Activated B cell treated with CpG ODN at 0.5 μM for 24 hours (primary cell): ENCODE measurements around the gene INPP4B. TPM values are rescaled to one million over a fixed set of nuclear protein-coding genes. Genes with fewer than 3 reads are reported as not detected.

Experiments used
- ATAC-seq: fragments of 200-7000 bp; cut with Tn5 transposase; one replicate; pipeline ENCODE4 v1.10.0; 2021; ENCODE audit warnings: low read depth, mild to moderate bottlenecking, moderate library complexity
- CTCF ChIA-PET: fragments of 350-600 bp; sonication (Branson Sonifier 250); formaldehyde crosslinking; loops from one replicate; lab custom pipeline; 2021; ENCODE audit warnings: antibody characterized with exemption; lab: Charles Lee
- POLR2A ChIA-PET: fragments of 350-600 bp; sonication (Branson Sonifier 250); formaldehyde crosslinking; loops from one replicate; lab custom pipeline; 2021; ENCODE audit warnings: antibody characterized with exemption; lab: Charles Lee
- DNase-seq: peaks from one replicate; pipeline ENCODE4 v3.0.0; 2022
- H3K27ac Mint-ChIP-seq: one replicate; pipeline ENCODE4 v1.8.0; 2020; ENCODE audit warnings: mixed read lengths
- H3K27me3 Mint-ChIP-seq: one replicate; pipeline ENCODE4 v1.8.0; 2021; ENCODE audit warnings: mixed read lengths
- H3K36me3 Mint-ChIP-seq: one replicate; pipeline ENCODE4 v1.8.0; 2021; ENCODE audit warnings: low read depth, mixed read lengths
- H3K4me1 Mint-ChIP-seq: one replicate; pipeline ENCODE4 v1.8.0; 2021; ENCODE audit warnings: mixed read lengths
- H3K4me3 Mint-ChIP-seq: one replicate; pipeline ENCODE4 v1.8.0; 2020; ENCODE audit warnings: mild to moderate bottlenecking, mixed read lengths
- H3K9me3 Mint-ChIP-seq: one replicate; pipeline ENCODE4 v1.8.0; 2020; ENCODE audit warnings: mixed read lengths
- intact Hi-C: fragments of 100-400 bp; cut with micrococcal nuclease; formaldehyde crosslinking; loops from one replicate; pipeline ENCODE4 v1.15.1; 2024
- total RNA-seq: library from RNA; stranded (reverse); gene quantifications from 2 replicates; pipeline ENCODE4 v1.2.3, GENCODE V29; 2022
- TF ChIP-seq, protein P1 (sequence below): fragments of 200-600 bp; IDR thresholded peaks from one replicate; pipeline ENCODE4 v1.8.0; 2022; ENCODE audit warnings: antibody characterized with exemption, mild to moderate bottlenecking

The INPP4B gene
- total RNA-seq, 1 donor from 2014 or later: 0.11 TPM

DNA sequence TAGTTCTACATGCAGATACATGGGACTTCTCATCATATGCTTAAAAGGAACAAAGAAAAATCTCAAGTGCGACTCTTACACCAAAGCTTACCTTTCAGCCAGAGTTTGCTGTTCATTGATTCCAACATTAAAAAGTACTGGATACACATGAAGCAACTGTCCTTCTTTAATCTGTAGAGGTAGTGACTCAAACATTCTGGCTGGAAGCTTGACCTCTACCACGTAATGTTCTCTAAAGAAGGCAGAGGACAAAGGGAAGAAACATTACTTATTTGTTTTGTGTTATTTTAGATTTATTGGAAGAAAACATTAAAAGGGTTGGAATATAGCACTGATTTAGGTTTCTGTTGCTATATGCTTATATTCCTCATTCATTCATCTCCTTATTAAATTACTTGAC lies 733.6 kb downstream of the INPP4B start:
- H3K36me3 Mint-ChIP-seq: no peaks in the 10 kb centered on the region
- H3K4me1 Mint-ChIP-seq: no peaks in the 10 kb centered on the region
- no peaks in the 10 kb centered on the region for H3K9me3 Mint-ChIP-seq
- intact Hi-C loops: no loop called here
- ATAC-seq (no peak), DNase-seq (no peak)
- H3K4me3 Mint-ChIP-seq: no peak overlapping the region
- no peaks in the 10 kb centered on the region for H3K27me3 Mint-ChIP-seq
- CTCF ChIA-PET: no interaction called here
- POLR2A ChIA-PET: no interaction called here
- H3K27ac Mint-ChIP-seq: no peak overlapping the region
- TF ChIP-seq, protein P1, sequence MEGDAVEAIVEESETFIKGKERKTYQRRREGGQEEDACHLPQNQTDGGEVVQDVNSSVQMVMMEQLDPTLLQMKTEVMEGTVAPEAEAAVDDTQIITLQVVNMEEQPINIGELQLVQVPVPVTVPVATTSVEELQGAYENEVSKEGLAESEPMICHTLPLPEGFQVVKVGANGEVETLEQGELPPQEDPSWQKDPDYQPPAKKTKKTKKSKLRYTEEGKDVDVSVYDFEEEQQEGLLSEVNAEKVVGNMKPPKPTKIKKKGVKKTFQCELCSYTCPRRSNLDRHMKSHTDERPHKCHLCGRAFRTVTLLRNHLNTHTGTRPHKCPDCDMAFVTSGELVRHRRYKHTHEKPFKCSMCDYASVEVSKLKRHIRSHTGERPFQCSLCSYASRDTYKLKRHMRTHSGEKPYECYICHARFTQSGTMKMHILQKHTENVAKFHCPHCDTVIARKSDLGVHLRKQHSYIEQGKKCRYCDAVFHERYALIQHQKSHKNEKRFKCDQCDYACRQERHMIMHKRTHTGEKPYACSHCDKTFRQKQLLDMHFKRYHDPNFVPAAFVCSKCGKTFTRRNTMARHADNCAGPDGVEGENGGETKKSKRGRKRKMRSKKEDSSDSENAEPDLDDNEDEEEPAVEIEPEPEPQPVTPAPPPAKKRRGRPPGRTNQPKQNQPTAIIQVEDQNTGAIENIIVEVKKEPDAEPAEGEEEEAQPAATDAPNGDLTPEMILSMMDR: no peak

DNA sequence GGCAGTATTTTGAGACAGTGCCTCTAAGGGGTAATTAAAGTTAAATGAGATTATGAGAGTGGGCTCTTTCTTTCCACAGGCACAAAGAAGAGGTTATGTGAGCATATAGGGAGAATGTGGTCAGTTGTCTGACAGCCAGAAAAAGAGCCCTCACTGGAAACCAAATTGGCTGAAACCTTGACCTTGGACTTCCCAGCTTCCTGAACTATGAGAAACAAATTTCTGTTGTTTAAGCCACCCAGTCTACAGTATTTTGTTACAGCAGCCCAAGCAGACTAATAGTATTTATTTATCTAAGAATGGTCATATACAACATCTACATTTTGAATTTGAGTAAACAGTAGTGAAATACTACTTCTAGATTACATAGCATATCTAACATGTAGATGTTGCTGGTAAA lies 736.0 kb downstream of the INPP4B start:
- no peaks in the 10 kb centered on the region for H3K27me3 Mint-ChIP-seq
- no peak overlapping the region for H3K4me3 Mint-ChIP-seq
- POLR2A ChIA-PET: no interaction called here
- H3K9me3 Mint-ChIP-seq: no peaks in the 10 kb centered on the region
- H3K36me3 Mint-ChIP-seq: no peaks in the 10 kb centered on the region
- CTCF ChIA-PET: no interaction called here
- TF ChIP-seq, protein P1: no peak
- H3K4me1 Mint-ChIP-seq: no peaks in the 10 kb centered on the region
- no peak overlapping the region for H3K27ac Mint-ChIP-seq
- intact Hi-C loops: no loop called here
- no peak for DNase-seq
- no peak for ATAC-seq

DNA sequence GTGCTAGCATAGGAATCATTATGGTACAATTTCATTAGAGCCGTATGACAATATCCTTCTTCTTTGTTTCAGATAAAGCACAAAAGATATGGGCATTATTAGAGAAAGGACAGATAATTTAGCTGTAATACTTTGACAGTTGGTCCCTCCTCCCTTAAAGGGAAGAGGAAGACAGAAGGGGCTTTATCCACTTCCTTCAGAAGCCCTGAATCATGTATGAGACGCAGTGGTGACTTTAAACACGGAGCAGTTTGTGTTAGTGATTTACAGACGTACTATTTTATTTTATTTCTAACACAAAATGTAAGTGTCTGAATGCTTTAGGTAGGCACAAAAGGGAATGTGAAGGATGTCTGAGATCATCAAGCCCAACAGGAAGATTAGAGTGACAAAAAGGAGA lies 742.1 kb downstream of the INPP4B start:
- Mint-ChIP-seq H3K27me3 (no peaks in the 10 kb centered on the region), H3K9me3 (no peaks in the 10 kb centered on the region), H3K36me3 (no peaks in the 10 kb centered on the region), H3K4me1 (no peaks in the 10 kb centered on the region), H3K27ac (no peak overlapping the region), H3K4me3 (no peak overlapping the region)
- POLR2A ChIA-PET: no interaction called here
- TF ChIP-seq, protein P1: no peak
- no peak for ATAC-seq
- intact Hi-C loops: no loop called here
- no peak for DNase-seq
- CTCF ChIA-PET: no interaction called here

DNA sequence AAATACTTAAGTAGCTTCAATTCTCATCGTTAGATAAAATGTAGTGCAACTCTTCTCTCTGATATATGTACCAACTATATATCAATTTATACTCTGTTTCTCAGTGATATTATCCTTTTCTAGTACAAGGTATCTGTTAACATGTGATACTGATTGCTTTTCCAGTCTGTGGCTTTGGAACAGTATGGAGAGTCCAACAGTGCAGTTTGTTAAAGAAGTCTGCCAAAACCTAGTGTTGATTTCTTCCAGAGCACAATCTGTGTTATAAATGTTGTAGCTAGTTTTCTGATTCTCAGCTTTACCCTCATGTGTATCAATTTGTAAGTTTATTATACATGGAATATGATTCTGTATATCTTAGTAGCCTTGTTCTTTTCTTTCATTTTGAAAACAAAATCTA lies 744.7 kb downstream of the INPP4B start:
- intact Hi-C loops: no loop called here
- Mint-ChIP-seq H3K4me1 (no peaks in the 10 kb centered on the region), H3K36me3 (no peaks in the 10 kb centered on the region), H3K27ac (no peak overlapping the region), H3K27me3 (no peaks in the 10 kb centered on the region), H3K9me3 (no peaks in the 10 kb centered on the region), H3K4me3 (no peak overlapping the region)
- no peak for ATAC-seq
- POLR2A ChIA-PET: no interaction called here
- TF ChIP-seq, protein P1: no peak
- CTCF ChIA-PET: interaction anchor here (1.6 kb wide), 1 partner anchor 10 kb away, joined by 4 read pairs; no protein-coding TSS in a partner anchor
- DNase-seq: no peak

DNA sequence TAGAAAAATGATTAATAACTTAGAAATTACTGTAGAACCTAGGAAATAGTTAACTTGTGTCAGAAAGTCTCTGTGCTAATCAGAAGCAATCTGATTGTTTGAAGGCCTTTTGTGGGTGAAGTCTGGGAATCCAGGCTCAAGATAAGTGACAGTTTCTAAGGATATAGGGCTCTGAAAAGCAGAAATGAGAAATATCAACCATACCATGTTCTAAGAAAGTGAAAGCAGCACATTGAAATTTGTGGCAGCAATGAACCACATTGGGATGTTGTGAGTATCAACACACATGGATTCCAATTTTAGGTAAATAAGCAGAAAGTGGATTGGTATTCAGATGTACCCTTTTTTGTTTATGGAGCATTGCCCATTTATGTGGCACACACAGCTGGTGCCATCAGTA lies 745.2 kb downstream of the INPP4B start:
- Mint-ChIP-seq H3K36me3 (no peaks in the 10 kb centered on the region), H3K4me3 (no peak overlapping the region), H3K4me1 (no peaks in the 10 kb centered on the region), H3K27me3 (no peaks in the 10 kb centered on the region), H3K27ac (no peak overlapping the region), H3K9me3 (no peaks in the 10 kb centered on the region)
- TF ChIP-seq, protein P1: no peak
- no peak for ATAC-seq
- intact Hi-C loops: no loop called here
- POLR2A ChIA-PET: no interaction called here
- CTCF ChIA-PET: interaction anchor here (1.6 kb wide), 1 partner anchor 9 kb away, joined by 4 read pairs; no protein-coding TSS in a partner anchor
- no peak for DNase-seq
